HEK293 (cell line): Measurements from ENCODE around the gene NHSL2.

Experiments used
- CTCF ChIA-PET: fragments of 350-600 bp; formaldehyde crosslinking; extraction: SDS; loops from one replicate; lab custom pipeline; 2021; ENCODE audit warnings: antibody characterized with exemption; lab: Yijun Ruan, JAX
- POLR2A ChIA-PET: fragments of 300-600 bp; formaldehyde crosslinking; extraction: SDS; loops from one replicate; lab custom pipeline; 2020; ENCODE audit warnings: antibody characterized with exemption, inconsistent platforms; lab: Yijun Ruan, JAX
- H3K27ac ChIP-seq: fragments of 200-500 bp; sonication (Bioruptor generic); 2 replicates; pipeline ENCODE4 v1.5.1; 2014; ENCODE audit warnings: low read depth, low read length, control low read depth, inconsistent platforms; ENCODE audit errors: extremely low read depth
- H3K36me3 ChIP-seq, 2 experiments: fragments of 200-500 bp in 1 of 2; sonication (Bioruptor generic) in 1 of 2; 1 replicate in 1 of 2; 2 replicates in 1 of 2; pipeline ENCODE4 v1.5.1; 2014 to 2017; ENCODE audit warnings: inconsistent platforms in 2 of 2, low read length in 2 of 2; ENCODE audit not compliant: control insufficient read depth in 2 of 2, insufficient read depth in 1 of 2
- H3K4me1 ChIP-seq: fragments of 200-500 bp; sonication (Bioruptor generic); 2 replicates; pipeline ENCODE4 v1.5.1; 2014; ENCODE audit warnings: mild to moderate bottlenecking, low read length, inconsistent platforms; ENCODE audit not compliant: control insufficient read depth, insufficient read depth
- H3K4me3 ChIP-seq: 2 replicates; pipeline ENCODE4 v1.5.1; 2011; ENCODE audit warnings: low read depth, mild to moderate bottlenecking, control low read depth, low read length, moderate library complexity
- H3K9me3 ChIP-seq: fragments of 200-500 bp; sonication (Bioruptor generic); 2 replicates; pipeline ENCODE4 v1.5.1; 2014; ENCODE audit warnings: low read depth, low read length, inconsistent platforms; ENCODE audit not compliant: control insufficient read depth, insufficient read depth
- MYNN ChIP-seq: fragments of 450-650 bp; formaldehyde crosslinking; IDR thresholded peaks from 2 replicates; pipeline ENCODE4 v1.5.1; 2016; ENCODE audit warnings: missing biosample characterization, missing genetic modification characterization, borderline replicate concordance
- MZF1 ChIP-seq: fragments of 450-650 bp; formaldehyde crosslinking; IDR thresholded peaks from 2 replicates; pipeline ENCODE4 v1.5.1; 2017; ENCODE audit warnings: missing biosample characterization, missing genetic modification characterization, borderline replicate concordance
- TCF7L2 ChIP-seq: IDR thresholded peaks from 2 replicates; pipeline ENCODE4 v1.6.1; 2011; ENCODE audit warnings: low read depth, mild to moderate bottlenecking, inconsistent platforms, low read length, moderate library complexity, borderline replicate concordance
- ZNF112 ChIP-seq: fragments of 450-650 bp; formaldehyde crosslinking; IDR thresholded peaks from 2 replicates; pipeline ENCODE4 v1.5.0; 2017; ENCODE audit warnings: missing biosample characterization, missing genetic modification characterization
- ZNF132 ChIP-seq: fragments of 450-650 bp; formaldehyde crosslinking; IDR thresholded peaks from 2 replicates; pipeline ENCODE4 v1.5.1; 2017; ENCODE audit warnings: missing biosample characterization, missing genetic modification characterization, borderline replicate concordance
- ZNF146 ChIP-seq: fragments of 450-650 bp; formaldehyde crosslinking; IDR thresholded peaks from 2 replicates; pipeline ENCODE4 v1.5.1; 2016; ENCODE audit warnings: missing biosample characterization, missing genetic modification characterization
- ZNF155 ChIP-seq: fragments of 450-650 bp; formaldehyde crosslinking; IDR thresholded peaks from 2 replicates; pipeline ENCODE4 v1.5.1; 2016; ENCODE audit warnings: missing biosample characterization, missing genetic modification characterization
- ZNF24 ChIP-seq: fragments of 450-650 bp; formaldehyde crosslinking; IDR thresholded peaks from 2 replicates; pipeline ENCODE4 v1.5.1; 2016; ENCODE audit warnings: missing biosample characterization, missing genetic modification characterization
- ZNF311 ChIP-seq: fragments of 450-650 bp; formaldehyde crosslinking; IDR thresholded peaks from 2 replicates; pipeline ENCODE4 v1.5.1; 2017; ENCODE audit warnings: missing biosample characterization, missing genetic modification characterization, borderline replicate concordance
- ZNF416 ChIP-seq: fragments of 450-650 bp; formaldehyde crosslinking; IDR thresholded peaks from 2 replicates; pipeline ENCODE4 v1.5.1; 2016; ENCODE audit warnings: missing biosample characterization, missing genetic modification characterization
- ZNF521 ChIP-seq: fragments of 450-650 bp; formaldehyde crosslinking; IDR thresholded peaks from 2 replicates; pipeline ENCODE4 v1.5.1; 2017; ENCODE audit warnings: missing biosample characterization, mild to moderate bottlenecking, missing genetic modification characterization
- ZNF529 ChIP-seq: fragments of 450-650 bp; formaldehyde crosslinking; IDR thresholded peaks from 2 replicates; pipeline ENCODE4 v1.5.1; 2017; ENCODE audit warnings: missing genetic modification characterization, missing biosample characterization; ENCODE audit not compliant: insufficient replicate concordance
- ZNF561 ChIP-seq: fragments of 450-650 bp; IDR thresholded peaks from 2 replicates; pipeline ENCODE4 v1.5.1; 2018; ENCODE audit warnings: missing biosample characterization, missing genetic modification characterization, borderline replicate concordance
- ZNF585B ChIP-seq: fragments of 450-650 bp; formaldehyde crosslinking; IDR thresholded peaks from 2 replicates; pipeline ENCODE4 v1.5.1; 2016; ENCODE audit warnings: missing biosample characterization, missing genetic modification characterization
- ZNF626 ChIP-seq: fragments of 450-650 bp; sonication (Bioruptor Pico); formaldehyde crosslinking; IDR thresholded peaks from 2 replicates; pipeline ENCODE4 v1.5.1; 2018; ENCODE audit warnings: missing biosample characterization, missing genetic modification characterization, inconsistent platforms
- TF ChIP-seq, protein P1 (sequence below): IDR thresholded peaks from 2 replicates; pipeline ENCODE4 v1.6.1; 2011; ENCODE audit warnings: mild to moderate bottlenecking, low read depth, low read length, borderline replicate concordance
- TF ChIP-seq, protein P2 (sequence below): fragments of 450-650 bp; formaldehyde crosslinking; IDR thresholded peaks from 2 replicates; pipeline ENCODE4 v1.5.1; 2016; ENCODE audit warnings: missing biosample characterization, missing genetic modification characterization
- TF ChIP-seq, protein P3 (sequence below): fragments of 450-650 bp; formaldehyde crosslinking; IDR thresholded peaks from 2 replicates; pipeline ENCODE4 v1.5.1; 2016; ENCODE audit warnings: missing biosample characterization, missing genetic modification characterization, borderline replicate concordance
- TF ChIP-seq, protein P4 (sequence below): fragments of 450-650 bp; formaldehyde crosslinking; IDR thresholded peaks from 2 replicates; pipeline ENCODE4 v1.5.1; 2016; ENCODE audit warnings: missing biosample characterization, missing genetic modification characterization
- TF ChIP-seq, protein P5 (sequence below): fragments of 450-650 bp; formaldehyde crosslinking; IDR thresholded peaks from 2 replicates; pipeline ENCODE4 v1.5.1; 2017; ENCODE audit warnings: missing biosample characterization, missing genetic modification characterization
- TF ChIP-seq, protein P6 (sequence below): fragments of 450-650 bp; formaldehyde crosslinking; IDR thresholded peaks from 2 replicates; pipeline ENCODE4 v1.5.1; 2017; ENCODE audit warnings: missing biosample characterization, mild to moderate bottlenecking, missing genetic modification characterization, moderate library complexity

Gene NHSL2

DNA sequence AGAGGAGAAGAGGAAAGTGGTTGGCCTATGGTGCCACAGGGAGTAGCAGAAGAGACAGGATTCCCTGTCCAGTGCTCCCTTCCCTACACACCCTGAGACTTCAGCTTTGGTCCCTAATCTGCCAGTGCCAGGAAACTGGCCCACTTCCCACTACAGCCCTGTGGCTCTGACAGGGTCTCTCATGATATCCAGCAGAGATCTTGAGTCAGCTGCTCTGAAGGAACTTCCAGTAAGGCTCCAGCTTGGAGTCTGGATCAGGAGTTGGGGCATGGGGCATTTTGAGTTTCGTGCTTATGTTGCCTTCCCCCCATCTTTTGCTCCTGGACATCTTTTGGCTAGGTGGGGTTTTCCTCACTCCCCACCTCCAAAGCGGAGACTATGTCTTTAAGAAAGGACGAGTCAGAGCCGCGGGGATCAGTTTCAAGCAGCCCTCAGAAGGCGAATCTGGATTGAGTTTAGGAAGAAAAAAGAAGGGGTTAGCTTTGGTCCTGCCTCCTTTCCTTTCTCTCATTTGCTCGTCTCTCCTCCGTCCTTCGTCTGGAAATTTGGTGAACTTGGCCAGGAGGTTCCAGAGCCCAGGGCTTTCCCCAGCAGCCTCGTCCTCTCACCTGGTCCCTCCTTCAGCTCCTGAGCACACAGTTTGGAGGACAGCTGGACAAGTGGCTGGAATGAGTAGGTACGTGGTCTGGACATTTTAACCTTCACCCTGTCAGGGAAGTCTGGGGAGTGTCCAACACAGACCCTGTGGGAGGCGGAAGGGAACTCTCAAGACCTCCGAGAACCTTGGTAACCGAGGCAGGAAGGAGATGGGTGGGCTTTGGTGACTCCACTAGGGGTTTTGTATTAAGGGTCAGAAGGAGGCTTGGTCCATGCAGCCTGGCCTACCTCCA is 116.6 kb downstream of the NHSL2 start:
- H3K4me1 ChIP-seq = no peaks in the 10 kb centered on the region
- no peak overlapping the region for H3K27ac ChIP-seq
- ChIA-PET CTCF (interaction anchor here (1.1 to 11.0 kb wide), 4 partner anchors 9 to 99 kb away, joined by 4 to 174 read pairs (median 6); no protein-coding TSS in a partner anchor), POLR2A (no interaction called here)
- H3K9me3 ChIP-seq = no peaks in the 10 kb centered on the region
- H3K4me3 ChIP-seq = no peak overlapping the region
- no peak for TF ChIP-seq MZF1
- TF ChIP-seq ZNF146 (tag by site-specific recombination) = no peak
- no peak for TF ChIP-seq ZNF24 (tag by site-specific recombination)
- TF ChIP-seq, protein P1, sequence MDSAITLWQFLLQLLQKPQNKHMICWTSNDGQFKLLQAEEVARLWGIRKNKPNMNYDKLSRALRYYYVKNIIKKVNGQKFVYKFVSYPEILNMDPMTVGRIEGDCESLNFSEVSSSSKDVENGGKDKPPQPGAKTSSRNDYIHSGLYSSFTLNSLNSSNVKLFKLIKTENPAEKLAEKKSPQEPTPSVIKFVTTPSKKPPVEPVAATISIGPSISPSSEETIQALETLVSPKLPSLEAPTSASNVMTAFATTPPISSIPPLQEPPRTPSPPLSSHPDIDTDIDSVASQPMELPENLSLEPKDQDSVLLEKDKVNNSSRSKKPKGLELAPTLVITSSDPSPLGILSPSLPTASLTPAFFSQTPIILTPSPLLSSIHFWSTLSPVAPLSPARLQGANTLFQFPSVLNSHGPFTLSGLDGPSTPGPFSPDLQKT = no peak
- no peak for TF ChIP-seq ZNF311 (tag by site-specific recombination)
- TF ChIP-seq, protein P2, sequence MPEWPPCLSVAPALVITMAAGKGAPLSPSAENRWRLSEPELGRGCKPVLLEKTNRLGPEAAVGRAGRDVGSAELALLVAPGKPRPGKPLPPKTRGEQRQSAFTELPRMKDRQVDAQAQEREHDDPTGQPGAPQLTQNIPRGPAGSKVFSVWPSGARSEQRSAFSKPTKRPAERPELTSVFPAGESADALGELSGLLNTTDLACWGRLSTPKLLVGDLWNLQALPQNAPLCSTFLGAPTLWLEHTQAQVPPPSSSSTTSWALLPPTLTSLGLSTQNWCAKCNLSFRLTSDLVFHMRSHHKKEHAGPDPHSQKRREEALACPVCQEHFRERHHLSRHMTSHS = no peak
- H3K36me3 ChIP-seq = no peaks in the 10 kb centered on the region

DNA sequence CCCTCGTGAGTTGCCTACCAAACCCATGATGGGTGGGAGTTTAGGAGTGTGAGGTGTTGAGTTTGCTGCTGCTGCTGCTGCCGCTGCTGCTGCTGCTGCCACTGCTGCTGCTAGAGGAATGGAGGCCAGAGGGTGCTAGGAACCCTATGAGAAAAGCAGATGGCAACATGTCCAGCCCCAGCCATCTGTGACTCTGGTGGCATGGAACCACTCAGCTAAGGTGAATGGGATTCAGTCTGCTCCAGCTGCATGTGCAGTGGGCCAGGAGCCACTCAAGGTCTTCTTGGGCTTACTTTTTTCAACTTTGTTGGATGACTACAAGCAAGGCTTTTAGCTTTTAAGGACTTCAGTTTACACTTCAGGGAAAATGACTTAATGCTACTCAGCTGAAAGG is 117.3 kb downstream of the NHSL2 start:
- ChIA-PET POLR2A (no interaction called here), CTCF (interaction anchor here (1.5 to 5.1 kb wide), 3 partner anchors 7 to 99 kb away, joined by 4 to 81 read pairs (median 8); no protein-coding TSS in a partner anchor)
- TF ChIP-seq ZNF585B (tag by site-specific recombination) (no peak), ZNF521 (tag by site-specific recombination) (no peak), ZNF155 (tag by site-specific recombination) (no peak), ZNF561 (tag by site-specific recombination) (no peak), ZNF112 (tag by site-specific recombination) (no peak), ZNF529 (no peak), TCF7L2 (no peak), ZNF416 (tag by site-specific recombination) (no peak), ZNF626 (tag by site-specific recombination) (no peak), MYNN (tag by site-specific recombination) (no peak), ZNF132 (no peak), ZNF24 (tag by site-specific recombination) (no peak)
- TF ChIP-seq, protein P3, sequence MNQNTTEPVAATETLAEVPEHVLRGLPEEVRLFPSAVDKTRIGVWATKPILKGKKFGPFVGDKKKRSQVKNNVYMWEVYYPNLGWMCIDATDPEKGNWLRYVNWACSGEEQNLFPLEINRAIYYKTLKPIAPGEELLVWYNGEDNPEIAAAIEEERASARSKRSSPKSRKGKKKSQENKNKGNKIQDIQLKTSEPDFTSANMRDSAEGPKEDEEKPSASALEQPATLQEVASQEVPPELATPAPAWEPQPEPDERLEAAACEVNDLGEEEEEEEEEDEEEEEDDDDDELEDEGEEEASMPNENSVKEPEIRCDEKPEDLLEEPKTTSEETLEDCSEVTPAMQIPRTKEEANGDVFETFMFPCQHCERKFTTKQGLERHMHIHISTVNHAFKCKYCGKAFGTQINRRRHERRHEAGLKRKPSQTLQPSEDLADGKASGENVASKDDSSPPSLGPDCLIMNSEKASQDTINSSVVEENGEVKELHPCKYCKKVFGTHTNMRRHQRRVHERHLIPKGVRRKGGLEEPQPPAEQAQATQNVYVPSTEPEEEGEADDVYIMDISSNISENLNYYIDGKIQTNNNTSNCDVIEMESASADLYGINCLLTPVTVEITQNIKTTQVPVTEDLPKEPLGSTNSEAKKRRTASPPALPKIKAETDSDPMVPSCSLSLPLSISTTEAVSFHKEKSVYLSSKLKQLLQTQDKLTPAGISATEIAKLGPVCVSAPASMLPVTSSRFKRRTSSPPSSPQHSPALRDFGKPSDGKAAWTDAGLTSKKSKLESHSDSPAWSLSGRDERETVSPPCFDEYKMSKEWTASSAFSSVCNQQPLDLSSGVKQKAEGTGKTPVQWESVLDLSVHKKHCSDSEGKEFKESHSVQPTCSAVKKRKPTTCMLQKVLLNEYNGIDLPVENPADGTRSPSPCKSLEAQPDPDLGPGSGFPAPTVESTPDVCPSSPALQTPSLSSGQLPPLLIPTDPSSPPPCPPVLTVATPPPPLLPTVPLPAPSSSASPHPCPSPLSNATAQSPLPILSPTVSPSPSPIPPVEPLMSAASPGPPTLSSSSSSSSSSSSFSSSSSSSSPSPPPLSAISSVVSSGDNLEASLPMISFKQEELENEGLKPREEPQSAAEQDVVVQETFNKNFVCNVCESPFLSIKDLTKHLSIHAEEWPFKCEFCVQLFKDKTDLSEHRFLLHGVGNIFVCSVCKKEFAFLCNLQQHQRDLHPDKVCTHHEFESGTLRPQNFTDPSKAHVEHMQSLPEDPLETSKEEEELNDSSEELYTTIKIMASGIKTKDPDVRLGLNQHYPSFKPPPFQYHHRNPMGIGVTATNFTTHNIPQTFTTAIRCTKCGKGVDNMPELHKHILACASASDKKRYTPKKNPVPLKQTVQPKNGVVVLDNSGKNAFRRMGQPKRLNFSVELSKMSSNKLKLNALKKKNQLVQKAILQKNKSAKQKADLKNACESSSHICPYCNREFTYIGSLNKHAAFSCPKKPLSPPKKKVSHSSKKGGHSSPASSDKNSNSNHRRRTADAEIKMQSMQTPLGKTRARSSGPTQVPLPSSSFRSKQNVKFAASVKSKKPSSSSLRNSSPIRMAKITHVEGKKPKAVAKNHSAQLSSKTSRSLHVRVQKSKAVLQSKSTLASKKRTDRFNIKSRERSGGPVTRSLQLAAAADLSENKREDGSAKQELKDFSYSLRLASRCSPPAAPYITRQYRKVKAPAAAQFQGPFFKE (tag by site-specific recombination) = no peak
- TF ChIP-seq, protein P4, sequence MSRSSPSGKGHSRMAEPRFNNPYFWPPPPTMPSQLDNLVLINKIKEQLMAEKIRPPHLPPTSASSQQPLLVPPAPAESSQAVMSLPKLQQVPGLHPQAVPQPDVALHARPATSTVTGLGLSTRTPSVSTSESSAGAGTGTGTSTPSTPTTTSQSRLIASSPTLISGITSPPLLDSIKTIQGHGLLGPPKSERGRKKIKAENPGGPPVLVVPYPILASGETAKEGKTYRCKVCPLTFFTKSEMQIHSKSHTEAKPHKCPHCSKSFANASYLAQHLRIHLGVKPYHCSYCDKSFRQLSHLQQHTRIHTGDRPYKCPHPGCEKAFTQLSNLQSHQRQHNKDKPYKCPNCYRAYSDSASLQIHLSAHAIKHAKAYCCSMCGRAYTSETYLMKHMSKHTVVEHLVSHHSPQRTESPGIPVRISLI (tag by site-specific recombination) = no peak
- TF ChIP-seq, protein P5, sequence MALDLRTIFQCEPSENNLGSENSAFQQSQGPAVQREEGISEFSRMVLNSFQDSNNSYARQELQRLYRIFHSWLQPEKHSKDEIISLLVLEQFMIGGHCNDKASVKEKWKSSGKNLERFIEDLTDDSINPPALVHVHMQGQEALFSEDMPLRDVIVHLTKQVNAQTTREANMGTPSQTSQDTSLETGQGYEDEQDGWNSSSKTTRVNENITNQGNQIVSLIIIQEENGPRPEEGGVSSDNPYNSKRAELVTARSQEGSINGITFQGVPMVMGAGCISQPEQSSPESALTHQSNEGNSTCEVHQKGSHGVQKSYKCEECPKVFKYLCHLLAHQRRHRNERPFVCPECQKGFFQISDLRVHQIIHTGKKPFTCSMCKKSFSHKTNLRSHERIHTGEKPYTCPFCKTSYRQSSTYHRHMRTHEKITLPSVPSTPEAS (tag by site-specific recombination) = no peak
- TF ChIP-seq, protein P6, sequence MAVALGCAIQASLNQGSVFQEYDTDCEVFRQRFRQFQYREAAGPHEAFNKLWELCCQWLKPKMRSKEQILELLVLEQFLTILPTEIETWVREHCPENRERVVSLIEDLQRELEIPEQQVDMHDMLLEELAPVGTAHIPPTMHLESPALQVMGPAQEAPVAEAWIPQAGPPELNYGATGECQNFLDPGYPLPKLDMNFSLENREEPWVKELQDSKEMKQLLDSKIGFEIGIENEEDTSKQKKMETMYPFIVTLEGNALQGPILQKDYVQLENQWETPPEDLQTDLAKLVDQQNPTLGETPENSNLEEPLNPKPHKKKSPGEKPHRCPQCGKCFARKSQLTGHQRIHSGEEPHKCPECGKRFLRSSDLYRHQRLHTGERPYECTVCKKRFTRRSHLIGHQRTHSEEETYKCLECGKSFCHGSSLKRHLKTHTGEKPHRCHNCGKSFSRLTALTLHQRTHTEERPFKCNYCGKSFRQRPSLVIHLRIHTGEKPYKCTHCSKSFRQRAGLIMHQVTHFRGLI (tag by site-specific recombination) = no peak
- Histone ChIP-seq H3K4me1 (no peaks in the 10 kb centered on the region), H3K36me3 (no peaks in the 10 kb centered on the region), H3K27ac (no peak overlapping the region), H3K4me3 (no peak overlapping the region), H3K9me3 (no peaks in the 10 kb centered on the region)
